ENCODE data around the gene RANBP3. TPM values are rescaled to one million over a fixed set of nuclear protein-coding genes. Genes with fewer than 3 reads are reported as not detected.

Gene RANBP3
- total and polyA plus RNA-seq, 4 donors = 33.6 to 67.7 (median 54.9) TPM

GRCh38 chr19:5950741-5951140, 27.2 kb downstream of the RANBP3 start:
- DNase-seq (no peak), ATAC-seq (ENCODE audit: insufficient read depth, low FRiP score) (no peak)
- H3K36me3 ChIP-seq (ENCODE audit: control insufficient read depth in 4 of 4, insufficient read depth in 4 of 4, low read length in 4 of 4) = peaks cover 0 to 5% (median 0%) of the 10 kb centered on the region in 4 donors
- H3K4me1 ChIP-seq (ENCODE audit: control insufficient read depth in 5 of 5, insufficient read depth in 5 of 5, low read length in 5 of 5) = peaks cover 37 to 87% (median 55%) of the 10 kb centered on the region in 5 donors
- no peak overlapping the region for H3K9ac ChIP-seq (ENCODE audit: insufficient read depth in 1 of 2, low read length in 2 of 2)
- no peak overlapping the region for H3K4me3 ChIP-seq
- no peaks in the 10 kb centered on the region for H3K27me3 ChIP-seq (ENCODE audit: control insufficient read depth in 3 of 3, insufficient read depth in 3 of 3, low read length in 2 of 3)
- no peak for TF ChIP-seq CTCF (IDR thresholded peaks at IDR 0.05; ENCODE audit: control extremely low read depth, extremely low read depth)
- H3K27ac ChIP-seq (ENCODE audit: low read depth in 1 of 2, low read length in 1 of 2) = no peak overlapping the region
- H3K9me3 ChIP-seq (ENCODE audit: control insufficient read depth in 4 of 4, insufficient read depth in 3 of 4, low read length in 3 of 4) = no peaks in the 10 kb centered on the region
- WGBS, 2 donors = 60 to 62% methylated on average over 3 of the region's 3 CpGs

GRCh38 chr19:5949792-5950305, 28.1 kb downstream of the RANBP3 start:
- H3K4me1 ChIP-seq (ENCODE audit: control insufficient read depth in 5 of 5, insufficient read depth in 5 of 5, low read length in 5 of 5) = peaks cover 37 to 79% (median 48%) of the 10 kb centered on the region in 5 donors
- H3K27ac ChIP-seq (ENCODE audit: low read depth in 1 of 2, low read length in 1 of 2) = peak overlapping the region in 1 of 2 donors; percentile 80
- no peaks in the 10 kb centered on the region for H3K27me3 ChIP-seq (ENCODE audit: control insufficient read depth in 3 of 3, insufficient read depth in 3 of 3, low read length in 2 of 3)
- DNase-seq = peak in 2 of 3 donors; percentile 54 to 70
- H3K36me3 ChIP-seq (ENCODE audit: control insufficient read depth in 4 of 4, insufficient read depth in 4 of 4, low read length in 4 of 4) = peaks cover 0 to 5% (median 2%) of the 10 kb centered on the region in 4 donors
- WGBS, 2 donors = 70 to 82% methylated on average over 13 of the region's 13 CpGs
- peak; percentile 32 for ATAC-seq (ENCODE audit: insufficient read depth, low FRiP score)
- no peak for TF ChIP-seq CTCF (IDR thresholded peaks at IDR 0.05; ENCODE audit: control extremely low read depth, extremely low read depth)
- H3K4me3 ChIP-seq = no peak overlapping the region
- no peak overlapping the region for H3K9ac ChIP-seq (ENCODE audit: insufficient read depth in 1 of 2, low read length in 2 of 2)
- H3K9me3 ChIP-seq (ENCODE audit: control insufficient read depth in 4 of 4, insufficient read depth in 3 of 4, low read length in 3 of 4) = no peaks in the 10 kb centered on the region

GRCh38 chr19:5948752-5949564, 29.0 kb downstream of the RANBP3 start:
- H3K4me1 ChIP-seq (ENCODE audit: control insufficient read depth in 5 of 5, insufficient read depth in 5 of 5, low read length in 5 of 5) = peaks cover 31 to 73% (median 40%) of the 10 kb centered on the region in 5 donors
- ATAC-seq (ENCODE audit: insufficient read depth, low FRiP score) (no peak), DNase-seq (no peak)
- no peak overlapping the region for H3K4me3 ChIP-seq
- H3K27me3 ChIP-seq (ENCODE audit: control insufficient read depth in 3 of 3, insufficient read depth in 3 of 3, low read length in 2 of 3) = no peaks in the 10 kb centered on the region
- peak overlapping the region in 1 of 2 donors; percentile 3 for H3K9ac ChIP-seq (ENCODE audit: insufficient read depth in 1 of 2, low read length in 2 of 2)
- H3K36me3 ChIP-seq (ENCODE audit: control insufficient read depth in 4 of 4, insufficient read depth in 4 of 4, low read length in 4 of 4) = peaks cover 0 to 5% (median 2%) of the 10 kb centered on the region in 4 donors
- no peaks in the 10 kb centered on the region for H3K9me3 ChIP-seq (ENCODE audit: control insufficient read depth in 4 of 4, insufficient read depth in 3 of 4, low read length in 3 of 4)
- 57 to 67% methylated on average over 13 of the region's 13 CpGs for whole genome bisulfite sequencing, 2 donors
- TF ChIP-seq CTCF (IDR thresholded peaks at IDR 0.05; ENCODE audit: control extremely low read depth, extremely low read depth) = no peak
- peak overlapping the region; percentile 28 to 80 for H3K27ac ChIP-seq (ENCODE audit: low read depth in 1 of 2, low read length in 1 of 2)

Data from lung (tissue), 12 donors.